Hematopoietic multipotent progenitor cell treated with erythropoietin and hydrocortisone succinate and interleukin-3 and kit ligand, for 15 days (in vitro differentiated cells): ENCODE results near the gene CBX5.

Source experiments
- DNase-seq: peaks from one replicate; pipeline ENCODE4 v3.0.0-alpha.2; 2015; ENCODE audit warnings: low spot score

Gene CBX5

GRCh38 chr12:54225666-54226065 is 54.3 kb downstream of the CBX5 start:
- no peak for DNase-seq

DNA sequence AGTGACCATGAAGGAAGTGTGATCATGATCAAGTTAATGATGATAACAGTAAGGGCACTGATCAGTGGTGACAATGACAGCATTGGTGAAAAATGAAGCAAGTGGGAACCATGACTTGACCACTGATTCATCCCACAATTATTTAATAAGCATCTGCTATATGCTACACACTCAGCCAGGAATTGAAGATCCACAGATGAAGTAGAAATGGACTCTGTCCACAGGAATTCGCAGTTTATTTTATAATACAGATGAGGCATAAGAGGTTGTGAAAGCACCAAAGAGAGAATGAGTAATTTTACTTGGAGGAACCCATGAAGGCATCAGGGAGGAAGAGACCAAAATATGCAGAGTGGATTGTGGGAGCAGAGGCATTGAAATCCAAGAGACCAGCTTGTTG is 57.3 kb downstream of the CBX5 start:
- no peak for DNase-seq

DNA sequence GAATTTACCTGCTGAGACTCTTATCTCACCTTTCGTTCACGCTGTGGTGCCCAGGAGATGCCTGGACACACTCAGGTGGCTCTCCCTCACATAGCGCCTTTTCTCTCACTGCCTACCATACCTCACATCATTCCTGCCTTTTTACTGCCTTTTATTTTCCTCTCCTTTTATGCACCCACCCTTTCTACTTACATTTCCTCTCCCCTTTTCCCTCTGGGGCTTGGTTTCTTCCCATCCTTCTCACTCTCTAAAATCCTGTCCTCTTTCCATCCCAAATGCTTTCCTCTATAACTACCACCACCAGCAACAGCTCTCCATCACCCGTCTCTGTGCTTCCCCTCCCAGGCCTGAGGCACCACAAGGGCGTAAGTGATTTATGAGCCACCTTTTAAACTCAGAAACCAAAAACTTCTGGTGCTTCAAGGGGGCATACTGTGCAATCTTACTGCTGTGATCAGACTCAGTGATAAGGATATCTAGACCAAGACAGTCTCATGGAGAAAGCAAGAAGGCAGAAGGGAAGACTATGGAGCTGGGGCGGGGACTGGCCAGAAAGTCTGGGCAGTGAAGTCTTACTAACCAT is 58.4 kb downstream of the CBX5 start:
- no peak for DNase-seq

DNA sequence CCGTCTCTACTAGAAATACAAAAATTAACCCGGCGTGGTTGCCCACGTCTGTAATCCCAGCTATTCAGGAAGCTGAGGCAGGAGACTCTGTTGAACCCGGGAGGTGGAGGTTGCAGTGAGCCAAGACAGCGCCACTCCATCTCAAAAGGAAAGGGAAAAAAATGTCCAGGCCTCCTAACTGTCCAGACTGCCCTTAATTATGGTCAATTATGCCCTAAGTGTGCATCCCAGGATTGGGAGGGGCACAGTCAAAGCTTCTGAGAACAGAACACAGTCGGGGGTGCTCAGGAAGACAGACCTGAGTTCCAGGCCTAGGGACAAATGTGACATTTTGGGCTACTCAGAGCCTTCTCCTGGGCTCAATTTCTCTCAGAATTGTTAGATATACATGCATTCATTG is 59.4 kb downstream of the CBX5 start:
- no peak for DNase-seq

DNA sequence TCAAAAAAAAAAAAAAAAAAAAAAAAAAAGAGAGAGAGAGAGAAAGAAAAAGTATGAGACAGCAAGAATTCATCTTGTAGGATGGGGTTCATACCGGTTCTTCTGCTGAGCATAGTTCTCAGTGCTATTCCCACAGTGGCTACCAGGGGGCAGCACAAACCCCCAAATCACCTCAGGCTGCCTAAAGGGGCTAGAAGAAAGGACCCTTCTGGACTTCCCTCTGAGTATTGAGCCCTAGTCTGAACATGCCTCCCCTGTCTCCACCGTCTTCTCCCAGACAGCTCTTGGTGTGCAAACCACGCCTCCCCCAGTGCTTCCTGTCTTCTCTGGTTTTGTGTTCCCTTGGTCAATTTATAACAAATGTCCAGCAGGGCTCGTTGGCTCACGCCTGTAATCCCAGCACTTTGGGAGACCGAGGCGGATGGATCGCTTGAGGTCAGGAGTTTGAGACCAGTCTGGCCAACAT is 59.8 kb downstream of the CBX5 start:
- DNase-seq = peak; percentile 71

DNA sequence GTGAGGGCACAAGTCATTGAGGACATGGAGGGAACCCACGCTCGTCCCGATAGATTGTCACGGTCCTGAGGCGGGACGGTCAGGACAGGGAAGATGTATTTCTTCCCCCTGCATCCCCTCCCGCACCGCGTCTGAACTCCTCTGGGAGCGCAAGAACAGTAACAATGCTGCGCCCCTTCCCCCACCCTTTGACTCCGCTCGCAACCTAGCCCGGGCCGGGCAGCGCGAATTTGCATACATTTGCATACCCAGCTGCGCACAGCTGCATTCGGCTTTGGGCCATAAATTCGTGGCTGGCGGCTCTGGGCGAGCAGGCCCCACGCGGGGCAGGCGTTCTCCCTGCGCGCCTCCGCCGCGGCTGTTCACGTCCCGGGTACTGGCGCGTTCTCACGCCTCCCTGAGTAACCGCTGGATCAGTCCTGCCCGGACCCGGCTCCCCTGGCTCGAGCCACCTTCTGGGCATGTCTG is 62.1 kb downstream of the CBX5 start:
- DNase-seq = no peak

GRCh38 chr12:54216797-54217661 is 62.9 kb downstream of the CBX5 start:
- DNase-seq = peak; percentile 75

DNA sequence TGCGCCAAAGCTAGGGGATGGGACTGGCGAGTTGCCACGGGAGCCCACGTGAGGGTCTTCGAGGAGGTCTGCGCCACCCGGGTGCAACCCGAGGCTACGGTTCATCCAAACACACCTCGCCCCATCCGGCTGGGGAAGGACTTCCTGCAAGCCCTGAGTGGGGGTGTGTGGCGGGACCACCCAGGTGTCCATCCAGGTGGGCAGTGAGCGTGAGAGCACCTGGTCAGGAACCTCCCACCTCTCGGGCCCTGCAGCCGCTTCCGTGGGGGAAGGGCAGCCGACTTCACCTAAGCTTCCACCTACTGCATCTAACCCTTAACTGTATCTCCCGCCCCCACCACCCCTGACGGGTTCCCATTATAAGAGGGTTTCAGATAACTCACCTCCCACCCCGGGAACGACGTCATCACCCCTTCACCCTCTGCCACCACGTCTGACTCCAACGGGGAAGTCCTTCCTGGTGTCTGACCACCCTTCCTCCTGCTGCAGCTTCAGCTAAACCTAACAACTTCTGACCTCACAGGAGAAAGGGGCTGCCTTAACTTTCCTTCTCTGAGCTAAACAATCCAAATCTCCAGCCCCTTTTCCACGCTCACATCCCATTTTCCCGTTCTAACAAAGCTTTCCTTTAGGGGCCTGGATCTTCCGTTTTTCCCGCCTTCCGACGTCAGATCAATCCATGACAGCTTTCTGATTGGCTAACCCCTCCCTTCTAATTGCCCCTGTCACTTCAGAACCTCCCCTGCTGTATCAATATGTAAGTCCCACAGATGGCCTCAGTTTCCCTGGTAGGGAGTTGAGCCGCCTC is 63.7 kb downstream of the CBX5 start:
- DNase-seq = no peak

GRCh38 chr12:54214553-54215406 is 65.1 kb downstream of the CBX5 start:
- peak; percentile 95 for DNase-seq

DNA sequence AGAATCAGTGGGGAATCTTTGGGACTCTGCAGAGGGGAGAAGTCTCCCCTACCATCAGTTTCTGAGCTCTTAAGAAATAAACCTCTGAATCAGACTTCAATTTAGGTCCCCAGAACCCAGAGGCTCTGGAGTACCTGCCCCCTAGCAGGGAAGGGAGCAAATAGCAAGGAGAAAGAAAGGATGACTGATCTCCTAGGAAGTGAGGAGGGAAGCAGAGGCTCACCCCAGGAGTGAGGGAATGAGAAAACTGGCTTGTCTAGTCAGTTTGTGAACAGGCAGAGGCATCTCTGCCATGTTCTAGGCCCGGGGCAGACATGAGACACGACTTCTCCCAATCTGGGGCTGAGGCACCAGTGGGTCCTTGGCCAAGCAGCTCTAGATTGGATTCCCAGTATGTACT is 66.8 kb downstream of the CBX5 start:
- no peak for DNase-seq

GRCh38 chr12:54211920-54212319 is 68.0 kb downstream of the CBX5 start:
- DNase-seq = no peak

- no peak for DNase-seq
These were observed 69.5 kb downstream of the CBX5 start for GRCh38 chr12:54210400-54210790.

DNA sequence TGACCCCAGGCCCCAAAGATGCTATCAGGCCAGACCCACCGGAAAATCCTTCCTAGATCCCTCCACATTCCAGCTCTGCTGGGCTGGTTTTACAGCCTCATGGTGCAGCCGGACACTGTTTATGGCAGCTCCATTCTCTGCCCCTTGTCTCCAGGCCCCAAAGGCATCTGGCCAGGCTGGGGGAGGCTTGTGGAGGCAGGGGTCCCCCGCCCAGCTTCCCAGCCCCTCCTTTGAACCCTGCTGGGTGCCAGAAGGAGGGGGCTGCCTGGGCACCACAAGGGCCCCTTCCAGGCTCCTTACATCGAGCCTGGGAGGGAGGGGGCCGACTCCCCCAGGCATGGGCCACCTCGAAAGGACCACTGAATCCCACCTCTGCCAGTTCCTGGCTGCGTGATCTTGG is 71.3 kb downstream of the CBX5 start:
- DNase-seq = no peak

DNA sequence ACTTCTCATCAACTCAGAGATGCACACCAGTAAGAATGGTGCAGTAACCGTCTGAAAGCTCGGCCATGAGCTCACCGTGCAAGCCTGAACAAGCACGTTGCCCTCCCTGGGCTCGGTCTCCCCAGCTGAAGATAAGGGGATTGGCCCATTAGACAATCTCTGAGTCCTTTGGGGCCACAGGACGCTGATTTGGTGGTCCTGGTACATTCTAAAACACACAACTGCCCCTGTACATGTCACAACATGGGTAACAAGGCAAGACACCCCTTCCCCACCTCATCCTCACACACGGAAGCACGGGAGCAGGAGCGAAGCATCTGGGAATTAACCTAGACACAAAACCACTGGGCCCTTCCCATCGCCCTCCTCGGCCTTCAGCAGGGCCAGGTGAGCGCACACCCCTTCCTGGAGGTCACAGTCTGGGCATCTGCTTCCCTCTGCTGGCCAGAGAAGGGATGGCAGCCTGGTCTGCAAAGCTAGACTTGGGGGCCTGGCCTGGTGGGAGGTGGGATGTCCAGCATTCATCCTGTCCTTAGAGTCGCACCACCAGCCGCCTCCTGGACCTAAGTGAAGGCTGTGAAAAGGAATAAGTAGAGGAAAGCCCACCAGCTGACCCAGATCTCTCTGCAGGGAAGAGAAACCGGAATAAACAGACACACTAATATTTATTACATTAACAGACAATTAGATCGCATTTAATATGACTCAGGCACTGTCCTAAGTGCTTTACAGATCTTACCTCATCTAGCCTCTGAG is 72.2 kb downstream of the CBX5 start:
- peak; percentile 63 for DNase-seq

- DNase-seq = no peak
These were observed 73.1 kb downstream of the CBX5 start for GRCh38 chr12:54206791-54207190.

- no peak for DNase-seq
These were observed 75.6 kb downstream of the CBX5 start for GRCh38 chr12:54204316-54204715.

GRCh38 chr12:54201001-54201794 is 78.7 kb downstream of the CBX5 start:
- DNase-seq = peak; percentile 65

GRCh38 chr12:54200412-54200811 is 79.5 kb downstream of the CBX5 start:
- DNase-seq = no peak

- no peak for DNase-seq
These were observed 80.0 kb downstream of the CBX5 start for GRCh38 chr12:54199917-54200316.

DNA sequence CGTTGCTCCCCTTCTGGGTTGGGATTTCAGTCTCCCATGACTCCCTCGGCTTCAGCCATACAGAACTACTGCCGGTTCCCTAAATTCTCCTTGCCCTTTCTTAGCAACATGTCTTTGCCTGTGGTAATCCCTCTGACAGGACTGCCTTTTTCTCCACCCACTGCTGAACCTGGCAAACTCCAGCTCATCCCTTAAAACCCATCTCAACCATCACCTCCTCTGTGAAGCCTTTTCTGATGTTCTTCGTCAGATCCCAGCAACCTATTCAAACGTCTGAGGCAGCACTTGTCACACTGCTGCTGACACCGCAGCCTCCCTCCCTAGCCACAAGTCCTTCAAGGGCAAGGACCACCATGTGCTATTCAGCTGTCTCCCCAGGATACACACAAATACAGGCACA is 80.9 kb downstream of the CBX5 start:
- DNase-seq = no peak
